IPS-11a (cell line): ENCODE measurements around the gene MYO5C.
"Not testable (repeated sequence)": the region's sequence is repeated elsewhere in the genome, so short reads cannot be mapped to it uniquely, and the experiment has no call there.

ENCODE experiments used
- H3K4me3 ChIP-seq: one replicate; pipeline ENCODE4 v1.5.1; 2013; ENCODE audit warnings: low read depth, low read length, control low read depth

The MYO5C gene

DNA sequence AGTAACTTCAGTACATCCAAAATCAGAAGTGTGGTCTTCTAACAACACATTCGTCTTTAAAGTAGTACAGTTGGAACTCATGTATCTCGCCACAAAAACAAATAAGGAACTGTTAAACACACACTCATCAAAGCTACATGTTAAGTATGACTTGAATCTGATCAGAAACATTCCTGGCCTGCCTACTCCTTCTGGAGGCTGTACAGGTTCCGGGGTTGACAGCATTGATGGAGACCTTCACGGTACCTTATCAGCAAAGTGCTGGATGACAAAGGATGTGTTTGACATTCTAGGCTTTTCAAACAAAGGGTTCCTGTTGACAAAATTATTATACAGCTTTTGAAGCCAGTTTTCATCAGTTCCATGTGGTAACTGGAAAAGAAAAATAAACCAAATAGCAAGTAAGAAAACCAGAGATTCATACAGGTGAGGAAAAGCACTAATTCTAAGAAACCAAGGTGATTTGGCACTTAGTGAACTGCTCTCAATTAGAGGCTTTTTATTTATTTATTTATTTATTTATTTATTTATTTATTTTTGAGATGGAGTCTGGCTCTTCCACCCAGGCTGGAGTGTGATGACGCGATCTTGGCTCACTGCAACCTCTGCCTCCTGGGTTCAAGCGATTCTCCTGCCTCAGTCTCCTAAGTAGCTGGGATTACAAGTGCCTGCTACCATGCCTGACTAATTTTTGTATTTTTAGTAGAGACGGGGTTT, 44.3 kb downstream of the MYO5C start:
- no peak overlapping the region for H3K4me3 ChIP-seq

DNA sequence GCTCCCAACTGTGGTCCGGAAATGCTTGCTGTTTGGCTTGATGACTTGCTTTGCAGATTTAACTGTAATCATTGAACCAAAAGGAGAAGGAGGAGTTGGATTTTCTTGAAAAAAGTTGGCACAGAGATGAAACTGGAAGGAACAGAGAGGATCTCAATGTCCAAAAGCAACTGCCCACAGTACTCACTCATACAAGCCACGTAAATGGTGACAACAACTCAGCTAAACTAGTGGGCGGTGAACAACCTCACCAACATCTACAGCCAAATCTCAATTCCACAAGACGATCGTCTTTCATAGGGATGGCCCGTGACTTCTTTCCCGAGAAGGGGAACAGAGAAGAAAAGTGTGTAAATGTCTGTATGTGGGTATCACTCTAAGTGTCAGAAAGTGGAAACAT, 48.1 kb downstream of the MYO5C start:
- no peak overlapping the region for H3K4me3 ChIP-seq

DNA sequence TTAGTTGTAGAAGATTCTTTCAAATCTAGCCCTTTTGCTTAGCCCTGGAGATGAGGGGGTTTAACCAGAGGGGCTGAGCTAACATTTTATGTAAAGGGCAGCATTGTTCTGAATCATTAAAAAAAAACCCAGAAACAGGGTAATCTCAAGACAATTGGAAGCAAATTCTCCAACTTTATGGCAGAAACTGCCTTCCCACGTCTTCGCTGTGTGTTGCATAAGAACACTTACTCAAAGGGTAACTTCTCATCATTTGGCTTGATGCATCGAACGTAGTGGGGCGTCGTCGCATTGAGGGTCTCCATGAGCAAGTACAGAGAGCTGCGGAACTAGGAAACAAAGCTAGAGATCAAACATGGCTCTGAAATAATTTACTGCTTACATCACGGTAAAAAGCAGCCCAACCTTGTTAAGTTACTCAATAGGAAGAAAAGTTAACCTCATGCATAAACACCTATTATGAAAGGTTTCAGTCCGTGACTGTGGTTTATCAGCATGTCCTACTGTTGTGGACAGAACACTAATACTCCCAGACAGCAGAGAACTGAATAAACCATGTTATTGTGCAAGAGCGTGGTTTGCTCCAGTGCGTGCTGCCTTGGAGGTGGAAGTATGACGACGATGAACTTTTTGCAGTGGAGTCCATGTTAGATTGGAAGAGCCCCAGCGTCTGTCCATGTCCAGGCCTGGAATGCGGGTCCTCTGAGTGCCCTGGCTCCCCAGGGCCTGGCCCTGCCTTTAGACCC, 48.7 kb downstream of the MYO5C start:
- H3K4me3 ChIP-seq, result no peak overlapping the region

DNA sequence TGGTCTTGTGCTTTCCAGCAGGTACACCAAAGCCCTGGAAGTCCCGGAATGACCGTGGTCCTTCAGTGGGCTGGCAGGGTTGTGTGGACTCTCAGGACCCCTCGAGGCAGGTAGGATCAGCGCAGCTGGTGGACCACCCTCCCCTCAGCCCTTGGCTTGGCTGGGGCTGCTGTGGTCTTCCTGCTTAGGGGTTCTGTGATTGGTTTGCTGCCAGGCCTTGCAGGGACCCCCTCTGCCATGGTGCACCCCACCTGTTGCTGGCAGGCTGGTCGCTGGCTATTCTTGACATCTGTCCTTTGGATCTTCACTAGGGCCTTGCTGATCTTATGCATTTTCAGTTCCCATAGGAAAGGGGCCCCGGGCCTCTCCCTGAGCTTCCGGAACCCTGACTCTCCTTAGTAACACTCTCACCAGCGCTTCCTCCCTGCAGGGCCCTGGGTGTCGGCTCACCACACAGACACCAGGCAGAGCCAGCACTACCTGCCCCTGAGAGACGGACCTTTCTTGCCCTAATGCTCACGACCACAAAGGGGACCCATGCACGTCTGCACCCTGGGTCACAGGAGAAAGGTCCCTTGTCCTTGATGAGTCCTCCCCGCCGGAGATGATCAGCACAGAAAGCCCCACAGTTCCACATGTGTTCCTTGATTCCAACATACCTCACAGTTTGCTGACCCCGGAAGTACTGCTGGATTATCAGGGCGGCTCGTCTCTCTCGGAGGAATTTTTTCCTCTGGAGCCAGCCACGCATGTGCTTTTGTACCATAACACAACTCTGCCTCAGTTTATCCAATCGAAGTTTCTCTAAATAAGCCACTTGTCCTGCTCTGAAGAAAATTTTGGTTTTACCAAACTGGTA, 51.7 kb downstream of the MYO5C start:
- H3K4me3 ChIP-seq, result no peak overlapping the region

DNA sequence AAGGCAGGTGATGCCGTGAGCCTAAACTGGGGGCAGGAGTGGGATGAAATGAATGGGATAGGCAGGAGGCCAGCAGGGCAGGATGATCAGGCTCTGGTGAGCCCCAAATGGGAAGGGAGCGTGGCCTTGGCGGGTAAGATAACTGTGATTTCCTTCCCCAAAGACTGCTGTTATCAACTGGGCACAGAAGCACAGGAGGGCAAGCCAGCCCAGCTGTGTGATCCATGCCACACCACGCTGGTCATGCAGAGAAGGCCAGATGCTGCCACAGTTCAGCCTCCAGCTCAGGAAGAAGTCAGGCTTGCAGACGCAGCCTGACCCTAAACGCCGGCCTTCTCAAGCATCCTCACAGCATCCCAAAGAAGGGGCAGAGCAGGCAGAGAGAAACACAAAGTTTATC, 52.3 kb downstream of the MYO5C start:
- no peak overlapping the region for H3K4me3 ChIP-seq

DNA sequence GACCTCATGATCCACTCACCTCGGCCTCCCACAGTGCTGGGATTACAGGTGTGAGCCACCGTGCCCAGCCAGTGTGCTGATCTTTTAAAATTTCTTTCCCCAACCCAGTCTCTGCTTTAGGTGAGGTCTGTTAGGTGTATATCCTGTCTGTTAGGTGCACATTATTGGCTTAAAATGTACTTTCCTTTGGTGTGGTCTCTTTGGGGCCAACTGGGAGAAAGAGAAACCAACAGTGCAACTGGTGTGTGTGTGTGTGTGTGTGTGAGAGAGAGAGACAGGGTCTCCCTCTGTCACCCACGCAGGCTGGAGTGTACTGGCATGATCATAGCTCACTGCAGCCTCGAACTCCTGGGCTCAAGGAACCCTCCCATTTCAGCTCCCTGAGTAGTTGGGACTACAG, 54.1 kb downstream of the MYO5C start:
- H3K4me3 ChIP-seq, result no peak overlapping the region

DNA sequence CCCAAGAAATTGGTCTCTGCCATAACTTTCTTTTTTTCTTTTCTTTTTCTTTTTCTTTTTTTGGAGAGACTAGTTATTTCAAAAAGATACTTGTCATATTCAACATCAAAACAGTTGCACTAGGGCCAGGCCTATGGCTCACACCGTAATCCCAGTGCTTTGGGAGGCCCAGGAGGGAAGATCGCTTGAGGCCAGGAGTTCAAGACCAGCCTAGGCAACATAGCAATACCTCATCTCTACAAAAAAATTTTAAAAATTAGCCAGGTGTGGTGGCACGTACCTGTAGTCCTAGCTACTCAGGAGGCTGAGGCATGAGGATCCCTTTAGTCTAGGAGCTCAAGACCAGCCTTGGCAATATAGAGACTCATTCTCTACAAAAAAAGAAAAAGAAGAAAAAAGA, 55.4 kb downstream of the MYO5C start:
- H3K4me3 ChIP-seq, result no peak overlapping the region

DNA sequence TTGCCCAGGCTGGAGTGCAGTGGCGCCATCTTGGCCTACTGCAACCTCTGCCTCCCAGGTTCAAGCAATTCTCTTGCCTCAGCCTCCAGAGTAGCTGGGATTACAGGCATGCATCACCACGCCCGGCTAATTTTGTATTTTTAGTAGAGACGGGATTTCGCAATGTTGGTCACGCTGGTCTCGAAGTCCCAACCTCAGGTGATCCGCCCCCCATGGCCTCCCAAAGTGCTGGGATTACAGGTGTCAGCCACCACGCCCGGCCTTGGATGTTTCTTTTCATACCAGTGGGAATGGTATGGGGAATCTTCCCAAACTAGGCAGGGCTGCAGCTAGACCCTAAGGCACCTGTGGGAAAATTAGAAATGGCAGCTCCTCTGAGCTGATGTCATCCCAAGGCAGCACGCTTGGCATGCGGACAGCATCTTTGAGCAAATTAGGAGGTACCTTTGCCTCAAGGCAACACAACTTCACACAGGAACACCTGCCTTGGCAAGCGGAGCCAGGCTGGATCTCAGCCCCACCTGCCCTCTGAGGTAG, 56.5 kb downstream of the MYO5C start:
- H3K4me3 ChIP-seq, result not testable (repeated sequence)

DNA sequence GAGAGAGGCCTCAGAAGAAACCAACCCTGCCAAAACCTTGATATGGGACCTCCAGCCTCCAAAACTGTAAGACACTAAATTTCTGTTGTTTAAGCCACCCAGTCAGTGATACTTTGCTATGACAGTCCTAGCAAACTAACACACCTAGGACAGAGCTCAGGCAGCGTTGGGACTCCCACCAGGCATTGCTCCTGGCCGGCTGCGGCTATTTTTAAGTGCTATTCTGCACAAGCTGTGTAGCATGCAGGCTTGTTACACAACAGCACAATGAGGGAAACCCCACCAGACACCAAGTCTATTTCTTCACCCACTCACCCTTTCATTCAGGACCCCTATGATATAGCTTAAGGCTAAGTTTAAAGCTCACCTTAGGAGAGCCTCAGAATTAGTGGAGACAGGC, 57.5 kb downstream of the MYO5C start:
- no peak overlapping the region for H3K4me3 ChIP-seq

DNA sequence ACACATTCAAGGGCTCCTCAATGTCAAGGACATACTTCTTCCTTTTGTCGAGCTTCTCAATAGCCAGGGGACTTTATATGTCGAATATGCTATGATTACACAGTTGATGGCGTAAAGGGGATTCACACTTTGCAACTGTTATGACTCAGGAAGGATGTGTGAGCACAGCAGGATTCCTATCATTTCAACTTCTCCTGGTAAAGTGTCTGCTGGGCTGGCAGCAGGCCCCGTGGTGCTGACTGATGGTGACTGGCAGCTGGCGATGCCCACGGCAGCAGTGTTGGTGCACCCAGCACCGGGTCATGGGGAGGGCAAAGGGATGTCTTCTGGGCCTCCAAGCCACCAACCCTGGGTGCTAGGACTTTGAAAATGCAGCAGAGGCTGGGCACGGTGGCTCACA, 59.6 kb downstream of the MYO5C start:
- H3K4me3 ChIP-seq, result no peak overlapping the region

DNA sequence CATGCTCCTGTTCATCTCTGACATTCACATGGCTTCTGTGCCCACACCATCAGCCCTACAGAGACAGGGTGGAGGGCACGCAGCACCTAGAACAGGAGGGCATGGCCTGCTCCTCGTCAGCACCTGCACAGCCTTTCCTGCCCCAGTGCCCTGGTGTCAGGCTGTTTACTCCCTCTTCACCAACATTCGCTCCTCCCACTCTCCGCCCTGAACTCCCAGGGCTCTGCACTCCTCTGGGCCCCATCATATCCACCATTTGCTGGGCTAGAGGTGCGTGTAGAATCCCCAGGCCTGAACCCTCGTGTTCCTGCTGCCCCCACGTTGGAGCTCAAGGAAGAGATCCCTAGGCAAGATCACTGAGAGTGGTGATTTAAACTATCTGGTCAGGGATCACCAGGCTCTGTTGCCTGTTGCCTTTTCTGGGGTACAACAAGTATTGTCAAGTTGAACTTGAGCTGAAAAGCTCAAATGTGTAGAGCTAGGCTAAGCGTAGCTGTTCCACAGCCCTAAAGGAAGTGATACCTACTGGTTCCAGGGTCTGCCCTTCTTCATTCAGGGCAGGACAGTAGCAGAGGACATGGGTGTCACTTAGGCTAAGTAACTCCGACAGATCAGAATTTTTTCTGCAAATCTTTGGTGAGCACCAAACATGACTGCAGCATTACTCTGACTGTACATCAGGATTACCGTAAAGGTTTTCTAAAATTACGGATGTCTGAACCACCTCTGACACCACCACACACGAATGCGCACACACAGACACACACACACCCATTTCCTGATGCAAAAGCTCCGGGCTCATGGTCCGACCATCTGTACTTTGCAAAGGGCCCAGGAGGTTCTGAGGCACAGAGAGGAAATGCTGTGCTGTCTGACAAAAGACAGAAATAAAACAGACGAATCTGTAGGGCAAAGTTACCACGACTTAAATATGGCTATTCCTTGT, 60.7 kb downstream of the MYO5C start:
- H3K4me3 ChIP-seq, result no peak overlapping the region

DNA sequence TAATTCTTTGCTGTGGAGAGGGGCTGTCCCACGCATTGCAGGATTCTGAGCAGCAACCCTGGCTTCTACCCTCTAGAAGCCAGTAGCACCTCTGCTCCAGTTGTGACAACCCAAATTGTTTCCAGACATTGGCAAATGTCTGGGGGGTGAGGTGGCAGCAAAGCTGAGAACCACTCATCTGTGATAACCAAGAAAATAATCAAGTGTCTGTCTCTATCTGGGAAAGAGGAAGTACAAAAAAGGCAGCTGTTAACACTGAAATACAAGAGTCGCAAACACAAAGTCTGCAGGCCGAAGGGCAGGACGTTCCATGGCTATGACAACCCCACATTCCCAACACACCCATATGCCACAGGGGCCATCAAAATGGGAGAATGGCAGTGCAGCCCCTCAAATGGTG, 62.2 kb downstream of the MYO5C start:
- H3K4me3 ChIP-seq, result no peak overlapping the region

DNA sequence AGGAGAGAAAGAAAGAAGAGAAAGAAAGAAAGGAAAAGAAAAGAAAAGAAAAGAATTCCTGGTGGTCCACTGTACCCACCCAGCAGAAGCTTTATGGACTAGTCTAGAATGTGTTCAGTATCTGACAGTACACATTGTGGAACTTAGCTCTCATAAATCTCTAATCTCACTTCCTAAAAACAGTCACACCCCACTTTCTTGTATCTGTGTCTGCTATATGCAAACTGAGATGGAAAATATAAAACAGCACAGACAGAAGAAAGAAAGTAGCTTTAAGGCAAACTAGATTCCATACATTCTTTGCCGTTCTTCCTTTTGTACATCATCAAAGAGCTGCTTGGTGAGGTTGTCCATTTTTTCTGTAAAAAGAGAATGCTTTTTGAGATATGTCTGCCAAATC, 63.3 kb downstream of the MYO5C start:
- H3K4me3 ChIP-seq, result no peak overlapping the region

DNA sequence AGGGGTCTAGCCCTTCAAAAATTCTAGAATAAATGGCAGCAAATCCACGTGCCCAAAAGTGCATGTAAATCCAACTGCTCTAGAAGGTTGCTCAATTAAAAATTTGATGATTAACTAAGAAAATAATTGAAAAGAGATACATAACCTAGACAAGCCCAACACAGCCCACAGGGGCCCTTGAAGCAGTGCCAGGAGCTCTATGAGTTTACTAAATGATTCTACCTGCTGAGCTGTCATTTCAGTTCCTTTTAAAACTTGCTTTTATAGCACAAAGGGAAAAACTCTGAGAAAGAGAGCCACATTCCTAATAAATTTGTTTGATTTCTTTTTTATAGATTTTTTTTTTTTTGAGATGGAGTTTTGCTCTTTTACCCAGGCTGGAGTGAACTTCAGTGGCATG, 65.5 kb downstream of the MYO5C start:
- no peak overlapping the region for H3K4me3 ChIP-seq

DNA sequence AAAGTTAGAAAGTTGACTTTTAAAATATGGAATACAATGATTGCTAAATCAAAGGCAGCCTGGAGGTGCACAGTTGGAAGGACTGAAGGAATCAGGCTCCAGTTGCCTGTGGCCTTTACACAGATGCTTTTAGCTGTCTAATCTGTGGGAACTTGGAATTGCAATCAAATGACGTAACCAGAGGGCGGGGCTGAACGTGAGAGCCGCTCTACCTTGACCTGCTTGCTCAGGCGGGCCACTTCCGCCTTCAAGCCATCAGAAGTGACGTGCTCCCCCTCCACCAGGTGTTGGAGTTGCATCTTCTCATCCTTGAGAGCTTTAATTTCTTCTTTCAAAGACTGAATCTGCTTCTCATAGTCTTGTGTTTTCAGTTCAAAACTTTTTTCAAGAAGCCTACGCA, 66.7 kb downstream of the MYO5C start:
- no peak overlapping the region for H3K4me3 ChIP-seq

DNA sequence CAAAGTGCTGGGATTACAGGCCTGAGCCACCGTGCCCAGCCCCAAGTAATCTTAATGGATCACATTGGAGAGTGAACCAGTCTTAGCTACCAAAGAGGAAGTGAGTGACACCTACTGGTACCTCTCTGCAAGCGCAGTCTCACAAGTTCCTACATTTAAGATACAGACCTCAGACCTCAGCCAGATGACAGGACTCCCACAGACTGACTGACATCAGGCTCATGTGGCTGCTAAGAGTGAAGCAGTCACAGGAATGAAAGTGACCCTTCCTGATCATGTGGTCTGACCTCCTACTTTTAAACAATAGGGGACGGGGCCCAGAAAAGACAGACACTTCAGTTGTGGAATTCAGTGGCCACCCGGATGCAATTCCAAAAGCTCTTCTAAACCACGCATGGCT, 68.1 kb downstream of the MYO5C start:
- no peak overlapping the region for H3K4me3 ChIP-seq

DNA sequence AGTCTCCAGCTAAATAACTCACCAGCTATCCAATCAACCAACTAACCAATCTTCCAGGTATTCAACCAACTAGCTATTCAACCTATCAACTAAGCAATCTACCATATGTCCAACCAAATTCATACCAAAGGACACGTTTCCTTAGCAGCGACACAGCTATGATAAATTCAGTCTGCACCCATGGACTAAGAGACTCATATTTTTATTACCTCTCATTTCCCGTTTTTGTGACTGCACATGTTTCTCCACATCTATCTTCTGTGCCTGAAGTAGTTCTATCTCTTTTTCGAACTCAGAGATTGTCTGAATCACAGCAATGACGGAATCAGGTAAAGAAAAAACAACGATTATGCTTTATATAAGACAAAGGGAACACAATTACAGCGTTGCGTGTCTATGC, 70.4 kb downstream of the MYO5C start:
- no peak overlapping the region for H3K4me3 ChIP-seq

DNA sequence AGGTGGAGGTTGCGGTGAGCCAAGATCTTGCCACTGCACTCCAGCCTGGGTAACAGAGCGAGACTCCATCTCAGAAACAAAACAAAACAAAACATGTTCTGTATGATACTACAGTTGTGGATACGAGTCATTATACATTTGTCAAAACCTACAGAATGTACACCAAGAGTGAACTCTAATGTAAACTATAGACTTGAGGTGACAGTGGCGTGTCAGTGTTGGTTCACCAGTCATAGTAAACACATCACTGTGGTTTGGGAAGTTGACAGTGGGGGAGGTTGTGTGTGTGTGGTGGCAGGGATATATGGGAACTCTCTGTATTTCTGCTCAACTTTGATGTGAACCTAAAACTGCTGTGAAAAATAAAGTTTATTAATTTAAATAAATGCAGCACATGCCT, 71.4 kb downstream of the MYO5C start:
- H3K4me3 ChIP-seq, result no peak overlapping the region

DNA sequence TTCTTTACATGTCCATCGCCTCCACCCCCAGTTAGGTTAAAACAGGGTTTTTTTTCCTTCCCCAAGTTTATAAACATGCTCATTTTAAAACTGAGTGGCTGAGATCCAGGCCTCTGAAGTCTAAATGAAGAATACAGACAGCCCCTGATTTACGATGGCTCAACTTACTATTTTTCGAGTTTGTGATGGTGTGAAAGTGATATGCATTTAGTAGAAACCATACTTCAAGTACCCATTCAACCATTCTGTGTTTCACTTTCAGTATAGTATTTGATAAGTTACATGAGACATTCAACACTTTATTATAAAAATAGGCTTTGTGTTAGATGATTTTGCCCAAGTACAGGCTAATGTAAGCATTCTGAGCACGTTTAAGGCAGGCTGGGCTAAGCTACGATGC, 73.9 kb downstream of the MYO5C start:
- no peak overlapping the region for H3K4me3 ChIP-seq

DNA sequence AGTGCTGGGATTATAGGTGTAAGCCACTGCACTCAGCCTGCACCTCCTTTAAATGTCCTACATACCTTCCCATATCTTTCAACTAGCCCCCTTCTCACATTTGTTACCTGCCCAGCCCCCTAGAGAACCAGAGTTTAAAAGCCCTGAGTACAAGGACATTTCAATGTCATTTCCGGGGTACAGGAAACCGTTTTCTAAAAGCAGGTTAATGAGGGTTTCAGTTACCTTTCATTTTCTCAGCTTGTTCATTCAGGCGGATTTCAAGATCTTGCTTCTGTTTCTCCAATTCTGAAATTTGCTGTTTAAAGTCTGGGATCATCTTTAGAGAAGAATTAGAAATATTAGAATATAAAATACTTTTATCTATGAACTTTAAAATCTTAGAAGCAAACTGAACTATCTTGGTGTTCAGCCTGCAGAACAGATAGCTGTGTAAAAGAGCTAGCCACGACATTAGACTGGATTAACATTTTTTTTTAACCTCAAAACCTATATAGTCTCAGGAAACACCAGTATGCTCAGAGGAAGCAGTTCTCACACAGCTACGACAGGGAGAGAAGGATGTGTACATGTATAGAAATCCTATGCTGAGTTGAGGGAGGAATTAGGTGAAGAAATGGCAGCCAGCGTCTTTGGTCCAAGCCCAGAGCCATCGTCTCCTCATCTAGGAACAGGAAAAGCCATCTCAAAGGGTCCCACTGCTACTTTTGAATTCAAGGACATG, 74.5 kb downstream of the MYO5C start:
- no peak overlapping the region for H3K4me3 ChIP-seq
